SHP77 treated with DMSO at 0.1 percent for 48 hours (cell line): ENCODE measurements around the gene LOXL4.

Source experiments
- DNase-seq: peaks from one replicate; lab custom pipeline; 2025; lab: John Stamatoyannopoulos, UW

Gene LOXL4

DNA sequence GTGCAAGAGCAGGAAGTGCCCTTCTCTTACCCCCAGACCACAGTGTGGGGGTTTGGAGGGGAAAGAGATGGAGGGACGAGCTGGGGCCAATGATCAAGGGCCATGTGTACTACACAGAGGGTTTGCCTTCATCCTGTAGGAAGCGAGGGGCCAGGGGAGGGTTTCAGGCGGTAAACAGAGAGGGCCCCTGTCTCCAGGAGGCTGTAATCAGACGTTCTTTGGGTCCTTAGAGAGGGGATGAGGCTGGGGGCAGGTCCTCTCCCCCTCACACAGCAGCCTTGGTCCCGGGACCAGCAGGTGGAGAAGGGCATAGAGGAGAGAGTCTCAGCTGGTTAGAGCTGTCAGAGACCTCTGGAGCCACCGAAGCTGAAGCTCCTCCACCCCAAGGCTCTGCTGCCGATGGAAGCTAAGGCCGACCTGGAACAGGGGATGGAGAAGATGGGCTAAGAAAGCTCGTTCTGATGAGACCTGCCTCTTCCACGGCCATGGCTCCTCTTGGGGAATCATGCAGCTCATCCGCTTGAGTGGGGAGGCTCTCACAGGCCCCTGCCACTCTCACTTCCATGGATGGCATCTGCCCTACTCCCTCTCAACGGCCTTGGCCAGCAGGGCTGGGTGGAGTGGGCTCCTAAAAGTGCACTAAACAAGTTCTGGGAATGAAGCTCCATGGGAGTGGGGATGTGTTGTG, 3.5 kb downstream of the LOXL4 start:
- no peak for DNase-seq

DNA sequence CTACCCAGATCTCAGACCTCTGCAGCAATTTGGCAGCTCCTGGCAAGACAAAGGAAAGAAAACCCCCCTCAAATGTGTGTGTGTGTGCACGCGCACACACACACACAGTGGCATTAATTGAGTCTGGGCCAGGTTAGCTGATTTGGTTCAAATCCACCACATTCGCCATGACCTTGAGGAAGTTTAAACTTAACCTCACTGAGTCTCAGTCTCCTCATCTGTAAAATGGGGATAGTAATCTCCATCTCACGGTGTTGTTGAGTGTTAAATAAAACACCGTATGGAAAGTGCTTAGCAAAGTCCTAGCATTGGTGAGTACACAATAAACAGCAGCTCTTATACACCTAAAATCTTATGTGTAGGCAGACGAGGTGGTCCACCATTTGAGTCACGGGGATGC, 4.9 kb downstream of the LOXL4 start:
- no peak for DNase-seq

DNA sequence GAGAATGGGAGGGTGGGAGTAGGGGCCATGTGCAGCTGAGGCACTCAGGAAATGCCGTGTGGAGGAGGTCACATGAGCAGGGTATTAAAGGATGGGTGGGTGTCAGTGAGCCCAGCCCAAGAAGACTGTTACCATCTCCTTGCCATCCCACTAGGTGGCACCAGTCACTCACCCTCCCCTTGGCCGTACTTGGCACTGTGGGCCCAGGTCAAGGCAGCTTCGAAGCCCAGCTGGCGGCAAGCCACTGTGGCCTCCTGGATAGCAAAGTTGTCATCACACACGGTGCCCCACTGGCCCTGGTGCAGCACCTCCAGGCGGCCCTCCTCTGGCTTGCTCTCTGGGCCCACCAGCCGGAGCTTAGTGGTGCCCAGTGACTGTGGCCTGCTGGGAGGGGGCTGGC, 5.4 kb downstream of the LOXL4 start:
- DNase-seq = peak; percentile 10

DNA sequence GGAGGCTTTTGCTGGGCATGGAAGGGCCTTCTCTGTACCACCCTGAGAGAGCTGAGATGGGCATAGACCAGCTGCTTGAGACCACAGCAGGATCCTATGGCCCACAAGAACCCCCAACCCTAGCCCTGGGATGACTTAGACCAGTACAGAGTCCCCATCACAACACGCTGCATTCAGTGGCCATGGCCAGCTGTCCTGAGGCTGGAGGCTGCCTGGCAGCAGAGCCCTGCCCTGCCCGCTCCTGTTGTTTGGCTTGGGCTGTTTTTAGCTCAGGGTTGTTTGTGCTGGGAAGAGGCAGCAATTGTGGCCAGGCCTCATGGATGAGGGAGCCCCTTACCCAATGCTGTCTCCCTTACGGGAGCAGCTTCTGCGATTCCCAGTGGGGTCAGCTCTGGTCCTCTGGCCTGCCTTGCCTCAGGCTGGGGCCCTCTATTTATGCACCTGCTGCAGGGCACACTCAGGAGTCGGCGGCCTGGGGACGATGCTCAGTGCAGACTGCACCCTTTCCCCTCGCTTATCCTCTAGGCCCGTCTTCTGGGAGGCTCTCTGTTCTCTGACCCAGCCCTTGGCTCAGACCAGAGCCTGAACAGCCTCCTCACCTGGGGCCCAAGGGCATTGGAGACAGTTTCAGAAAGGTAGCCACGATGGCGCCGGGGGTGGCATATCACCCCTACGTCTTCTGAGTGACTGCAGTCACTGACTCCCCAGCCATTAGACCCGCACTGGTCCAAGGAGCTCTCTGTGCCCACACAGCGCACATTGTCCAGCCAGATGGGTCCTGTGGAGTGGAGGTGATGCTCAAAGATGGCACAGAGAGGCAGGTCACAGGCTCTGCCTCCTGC, 6.3 kb downstream of the LOXL4 start:
- DNase-seq = no peak

DNA sequence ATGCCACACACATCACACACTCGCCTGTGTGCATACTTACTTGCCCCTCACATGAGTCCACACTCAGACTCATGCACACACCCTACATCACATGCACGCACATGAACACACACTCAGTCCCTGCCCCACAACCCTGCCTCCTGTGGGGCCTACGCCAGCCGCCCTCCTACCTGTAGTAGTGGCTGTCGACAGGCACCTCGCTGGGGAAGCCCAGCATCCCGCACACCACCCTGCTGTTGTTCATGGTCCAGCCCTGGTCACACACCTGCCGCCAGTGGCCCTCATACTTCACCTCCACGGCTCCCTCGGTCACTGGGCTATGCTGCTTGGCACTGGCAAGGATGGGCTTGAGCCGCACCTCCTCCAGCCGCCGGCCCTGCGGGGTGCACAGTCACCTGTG, 7.2 kb downstream of the LOXL4 start:
- DNase-seq = no peak

DNA sequence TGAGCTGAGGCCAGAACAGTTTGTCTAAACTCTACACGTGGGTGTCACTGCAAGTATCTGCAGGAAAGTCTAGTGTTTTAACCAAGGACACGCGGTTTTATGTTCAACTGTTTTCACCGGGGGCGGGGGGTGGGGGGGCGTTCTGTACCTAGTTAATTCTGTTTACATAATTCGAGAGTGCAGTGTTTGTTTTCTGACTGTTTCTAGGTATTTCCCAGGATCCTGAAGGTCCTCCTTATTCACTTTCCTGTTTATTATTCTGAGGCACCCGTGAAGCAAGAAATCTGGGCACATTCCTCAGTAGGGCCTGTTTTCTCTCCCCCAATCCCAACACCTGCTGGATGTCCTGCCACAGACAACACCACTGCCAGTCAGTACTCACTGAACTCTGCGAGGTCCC, 7.6 kb downstream of the LOXL4 start:
- no peak for DNase-seq

DNA sequence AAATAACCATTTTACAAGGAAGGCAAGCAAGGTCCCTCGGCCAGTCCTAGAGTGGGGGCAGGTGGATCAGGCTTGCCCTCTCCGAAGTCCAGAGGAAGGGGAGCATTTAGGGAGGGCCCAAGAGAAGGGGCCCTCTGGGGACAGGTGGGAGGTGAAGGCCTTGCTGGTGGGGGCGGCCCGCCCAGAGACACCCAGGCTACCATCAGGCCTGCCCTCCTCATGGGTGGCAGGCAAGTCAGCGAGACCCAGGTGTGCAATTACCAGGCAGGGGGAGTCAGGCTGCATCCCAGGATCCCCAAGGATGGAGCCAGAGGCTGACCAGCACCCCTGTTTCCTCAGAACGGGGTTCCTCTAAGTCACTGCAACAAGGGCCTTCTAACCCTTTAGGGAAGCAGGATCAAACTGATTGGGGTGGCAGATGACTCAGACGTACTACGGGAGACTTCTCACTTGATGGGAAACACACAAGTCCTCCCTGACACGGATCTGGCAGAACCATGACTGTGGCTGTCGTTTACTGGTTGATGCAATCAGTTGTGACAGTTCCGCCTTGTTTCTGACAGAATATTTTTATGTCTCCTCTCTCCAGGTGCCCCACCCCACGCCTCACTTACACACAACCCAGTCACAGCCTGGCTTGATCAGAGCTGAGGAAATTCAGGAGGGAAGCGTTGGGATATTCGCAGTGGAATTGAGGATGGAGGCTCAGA, 8.2 kb downstream of the LOXL4 start:
- DNase-seq = no peak

DNA sequence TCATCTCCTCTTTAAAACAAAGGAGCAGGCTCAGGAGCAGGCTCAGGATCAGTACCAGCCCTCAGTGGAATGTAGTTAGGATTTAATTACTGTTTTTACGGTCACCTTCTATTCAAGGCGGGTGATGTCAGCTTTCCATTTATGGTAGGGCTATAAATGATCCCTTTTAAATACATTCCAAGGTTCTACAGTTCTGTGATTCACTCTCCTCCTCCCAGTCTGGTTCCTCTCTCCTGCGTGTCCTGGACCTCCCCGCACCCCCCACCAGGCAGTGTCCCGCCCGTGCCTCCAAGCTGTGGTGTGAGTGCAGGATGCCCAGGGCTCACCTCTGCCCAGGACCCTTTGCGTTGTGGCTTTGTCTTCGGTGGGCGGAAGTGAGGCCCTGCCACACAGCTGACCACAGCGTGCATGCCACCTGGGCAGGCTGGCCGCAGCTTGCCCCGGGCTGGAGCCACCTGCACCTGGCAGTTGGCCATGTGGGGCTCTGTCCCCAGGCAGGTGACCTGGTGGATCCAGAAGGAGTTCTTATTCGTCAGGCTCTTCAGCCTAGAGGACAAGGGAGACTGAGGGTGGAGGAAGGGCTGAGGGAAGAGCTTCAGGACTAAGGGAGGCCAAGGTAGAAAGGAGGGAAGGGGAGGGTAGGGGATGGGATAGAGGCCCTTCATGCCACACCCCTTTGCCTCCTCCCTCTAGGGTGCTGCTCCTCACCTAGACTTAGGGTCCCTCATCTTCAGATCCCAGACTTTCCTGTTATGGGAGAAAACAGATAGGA, 9.1 kb downstream of the LOXL4 start:
- no peak for DNase-seq

DNA sequence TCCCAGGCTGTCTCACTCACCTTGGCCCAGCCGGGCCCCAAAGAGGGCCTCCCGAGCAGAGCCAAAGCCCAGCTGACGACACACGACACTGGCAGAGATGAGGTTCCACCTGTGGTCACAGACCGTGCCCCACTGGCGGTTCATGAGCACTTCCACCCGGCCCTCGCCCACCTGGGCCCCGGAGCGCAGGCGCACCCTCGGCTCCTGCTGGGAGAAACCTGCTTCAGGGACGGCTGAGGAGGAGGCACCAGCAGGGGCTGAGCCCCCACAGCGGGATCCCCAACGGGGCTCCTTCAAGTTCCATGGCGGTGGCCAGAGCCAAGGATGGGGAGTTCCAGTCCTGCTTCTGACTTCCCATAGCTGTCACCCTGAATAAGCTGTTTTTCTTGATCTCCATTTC, 10.0 kb downstream of the LOXL4 start:
- no peak for DNase-seq

DNA sequence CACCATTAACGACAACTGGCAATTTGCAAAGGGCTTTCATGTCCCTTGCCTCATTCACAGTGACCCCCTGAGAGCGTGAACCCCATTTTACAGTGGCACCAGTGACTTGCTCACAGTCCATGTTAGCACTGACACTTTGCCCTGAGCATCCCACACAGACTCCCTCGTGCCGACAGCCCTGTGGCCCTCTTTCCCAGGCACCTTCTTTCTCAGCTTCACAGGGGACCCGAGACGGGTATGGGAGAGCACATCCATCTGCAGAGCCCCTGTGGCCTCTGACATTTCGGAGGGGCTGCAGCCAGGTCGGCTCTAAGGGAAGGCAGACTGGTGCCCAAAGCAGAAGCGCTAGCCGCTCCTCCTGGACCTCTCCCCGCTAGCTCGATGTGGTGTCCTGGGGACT, 10.8 kb downstream of the LOXL4 start:
- no peak for DNase-seq

DNA sequence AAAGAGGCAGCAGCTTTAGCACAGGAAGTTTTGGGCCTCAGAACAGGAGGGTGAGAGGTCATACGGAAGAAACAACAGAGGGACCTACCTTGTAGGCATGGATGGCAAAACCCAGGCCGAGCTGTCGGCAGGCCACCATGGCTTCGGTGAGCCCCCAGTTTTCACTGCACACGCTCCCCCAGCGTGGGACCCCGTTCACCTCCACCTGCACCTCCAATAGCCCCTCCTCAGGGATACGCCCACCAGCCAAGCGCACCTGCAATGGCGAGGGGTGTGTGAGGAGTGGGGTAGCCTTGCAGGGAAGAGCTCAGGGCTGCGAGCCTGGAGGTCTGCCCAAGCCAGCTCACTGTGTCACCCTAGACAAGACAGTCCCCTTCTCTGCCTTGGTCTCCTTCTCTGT, 11.3 kb downstream of the LOXL4 start:
- DNase-seq = no peak

DNA sequence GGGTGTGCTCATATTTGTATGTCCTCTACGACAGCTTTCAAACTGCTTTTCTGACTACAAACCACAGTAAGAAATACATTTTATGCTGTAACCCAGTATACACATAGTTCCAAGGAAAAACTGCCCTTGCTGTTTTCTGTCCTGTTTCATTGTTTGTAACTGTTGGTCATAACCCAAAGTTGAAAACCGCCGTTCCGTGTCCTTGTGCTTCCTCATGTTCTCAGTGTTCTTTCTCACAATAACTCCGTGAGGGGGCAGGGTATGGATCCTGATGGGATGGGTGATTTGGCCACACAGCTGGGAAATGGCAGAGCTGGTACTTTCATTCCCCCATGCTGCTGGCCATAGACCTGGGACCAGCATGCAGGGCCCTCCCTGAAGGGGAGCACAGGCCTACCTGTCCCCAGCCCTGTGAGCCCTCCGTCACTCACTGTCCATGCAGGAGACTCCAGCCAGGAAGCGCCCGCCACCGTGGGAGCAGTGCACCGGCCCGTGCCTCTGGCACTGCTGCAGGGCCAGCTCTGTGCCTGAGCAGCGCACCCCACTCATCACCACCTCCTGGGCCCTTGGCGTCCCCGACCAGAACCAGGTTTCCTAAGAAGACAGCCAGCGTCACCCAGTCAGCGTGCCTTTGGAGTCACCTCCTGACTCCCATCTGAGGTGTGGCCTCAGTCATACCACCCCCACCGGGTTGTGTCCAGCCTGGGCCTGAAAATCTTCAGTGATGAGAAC, 12.7 kb downstream of the LOXL4 start:
- DNase-seq = no peak

DNA sequence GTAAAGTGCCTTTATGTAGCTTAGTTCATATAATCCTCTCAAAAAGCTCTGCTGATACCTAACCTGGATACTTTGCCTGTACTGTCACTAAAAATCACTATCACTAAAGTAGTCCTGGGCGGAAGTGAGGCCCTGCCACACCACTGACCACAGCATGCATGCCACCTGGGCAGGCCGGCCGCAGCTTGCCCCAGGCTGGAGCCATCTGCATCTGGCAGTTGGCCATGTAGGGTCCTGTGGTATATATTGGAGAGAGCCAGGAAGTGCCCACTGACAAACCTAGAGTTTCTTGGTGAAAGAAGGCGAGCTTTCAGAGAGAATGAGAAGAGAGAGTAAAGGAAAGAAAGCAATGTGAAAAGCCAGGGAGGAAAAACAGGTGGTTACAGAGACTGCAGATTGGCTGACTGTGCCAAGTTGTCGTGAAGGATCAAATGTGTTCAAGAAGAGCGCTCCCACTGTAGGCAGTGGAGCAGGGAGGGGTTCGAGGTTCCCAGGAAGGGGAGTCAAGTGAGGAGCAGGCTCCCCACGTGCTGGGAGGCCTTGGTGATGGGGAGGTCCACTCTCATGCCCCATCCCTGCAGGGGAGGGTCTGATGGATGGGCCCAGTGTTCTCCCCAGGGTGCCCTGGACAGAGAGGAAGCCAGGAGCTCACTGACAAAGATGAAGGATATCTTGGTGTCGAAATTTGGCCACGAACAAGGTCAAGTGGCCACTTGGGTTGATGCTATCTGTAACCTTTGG, 13.6 kb downstream of the LOXL4 start:
- DNase-seq = no peak

DNA sequence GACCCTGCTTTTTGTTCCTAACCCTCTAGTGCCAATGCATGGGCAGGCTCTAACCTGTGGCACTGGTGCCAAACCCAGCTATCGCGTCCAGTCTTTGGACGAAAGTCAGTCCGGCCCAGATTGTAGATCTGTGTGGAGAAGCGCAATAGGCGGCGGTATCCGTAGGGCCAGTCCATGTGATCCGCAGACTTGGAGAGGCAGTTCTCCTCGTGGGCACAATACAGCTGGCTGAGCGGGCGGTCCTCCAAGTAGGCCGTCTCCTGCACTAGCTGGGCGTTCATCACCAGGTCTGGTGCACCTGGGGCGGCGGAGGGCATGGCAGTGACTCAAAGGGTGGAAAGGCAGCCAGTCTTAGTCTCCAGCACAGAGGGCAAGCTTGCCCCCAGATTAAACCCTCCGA, 14.5 kb downstream of the LOXL4 start:
- DNase-seq = no peak

DNA sequence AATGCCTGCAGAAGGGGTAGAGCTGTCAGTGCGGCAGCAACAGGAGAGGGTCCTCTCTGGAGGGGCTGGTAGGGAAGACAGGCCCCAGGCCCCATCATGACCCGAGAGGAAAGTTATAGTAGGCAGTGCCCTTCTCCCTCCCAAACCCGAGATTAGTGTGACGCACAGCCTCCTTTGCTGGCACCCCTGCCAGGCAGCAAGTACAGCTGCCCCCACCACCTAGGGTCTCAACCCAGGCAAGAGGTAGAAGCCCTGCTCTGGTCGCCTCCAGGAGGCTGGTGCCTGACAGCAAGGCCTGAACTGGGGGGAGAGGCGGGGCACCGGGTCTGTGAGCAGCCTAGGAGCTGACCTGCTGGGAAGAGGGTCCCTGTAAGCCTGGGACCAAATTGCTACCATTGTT, 15.5 kb downstream of the LOXL4 start:
- DNase-seq = no peak

DNA sequence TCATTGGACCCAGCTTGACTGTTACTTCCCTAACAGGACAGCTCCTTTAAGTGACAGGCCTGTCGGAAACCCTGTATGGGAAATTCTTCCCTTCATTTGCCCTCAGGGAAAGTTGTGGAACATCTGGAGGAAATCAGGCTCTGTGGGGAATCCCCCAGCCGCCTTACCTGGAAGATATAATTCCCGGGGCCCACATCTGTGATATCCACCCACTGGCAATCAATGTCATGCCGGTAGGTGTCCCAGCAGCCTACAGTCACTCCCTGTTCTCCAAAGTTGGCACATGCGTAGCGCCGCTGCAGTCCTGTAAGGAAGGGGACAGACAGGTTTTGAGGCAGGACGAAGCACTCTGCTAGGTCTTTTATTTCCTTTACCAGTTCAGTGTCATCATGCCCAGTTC, 16.6 kb downstream of the LOXL4 start:
- no peak for DNase-seq

DNA sequence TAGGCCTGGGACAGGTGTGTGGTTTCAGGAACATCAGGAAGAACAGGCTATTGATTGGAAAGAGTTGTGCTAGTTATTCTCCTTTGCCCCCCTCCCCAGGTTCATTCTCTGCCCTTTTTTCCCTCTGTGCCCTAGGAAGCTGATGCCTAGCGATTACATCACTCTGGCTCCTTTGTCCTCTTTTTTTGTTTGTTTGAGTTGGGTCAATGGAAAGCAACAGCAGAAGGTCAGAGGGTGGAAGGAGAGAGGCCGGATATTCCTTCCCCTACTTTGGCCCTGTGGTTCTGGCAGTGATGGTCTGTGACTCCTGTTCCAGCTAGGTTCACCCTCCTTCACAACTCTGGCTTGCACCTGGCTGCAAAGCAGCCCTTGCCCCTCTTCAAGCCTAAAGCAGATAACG, 18.9 kb downstream of the LOXL4 start:
- no peak for DNase-seq

DNA sequence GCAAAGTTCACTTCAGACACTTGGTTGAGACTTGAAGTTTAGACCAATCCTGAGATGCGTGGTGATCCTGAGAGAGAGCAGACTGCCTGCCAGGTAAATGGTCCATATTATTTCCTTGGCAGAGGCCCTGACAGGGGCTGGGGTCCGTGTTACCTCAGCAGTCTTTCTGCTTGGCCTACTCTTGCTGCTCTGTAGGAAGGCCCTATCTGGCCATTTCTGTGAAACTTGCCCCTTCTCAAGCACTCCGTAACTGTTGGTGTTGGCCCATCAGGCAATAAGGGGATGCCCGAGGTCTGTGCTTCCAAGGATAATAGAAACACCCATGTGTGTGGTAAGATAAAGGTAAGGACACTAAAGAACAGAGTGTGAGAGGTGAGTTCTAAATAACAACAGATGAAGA, 20.0 kb downstream of the LOXL4 start:
- DNase-seq = no peak

DNA sequence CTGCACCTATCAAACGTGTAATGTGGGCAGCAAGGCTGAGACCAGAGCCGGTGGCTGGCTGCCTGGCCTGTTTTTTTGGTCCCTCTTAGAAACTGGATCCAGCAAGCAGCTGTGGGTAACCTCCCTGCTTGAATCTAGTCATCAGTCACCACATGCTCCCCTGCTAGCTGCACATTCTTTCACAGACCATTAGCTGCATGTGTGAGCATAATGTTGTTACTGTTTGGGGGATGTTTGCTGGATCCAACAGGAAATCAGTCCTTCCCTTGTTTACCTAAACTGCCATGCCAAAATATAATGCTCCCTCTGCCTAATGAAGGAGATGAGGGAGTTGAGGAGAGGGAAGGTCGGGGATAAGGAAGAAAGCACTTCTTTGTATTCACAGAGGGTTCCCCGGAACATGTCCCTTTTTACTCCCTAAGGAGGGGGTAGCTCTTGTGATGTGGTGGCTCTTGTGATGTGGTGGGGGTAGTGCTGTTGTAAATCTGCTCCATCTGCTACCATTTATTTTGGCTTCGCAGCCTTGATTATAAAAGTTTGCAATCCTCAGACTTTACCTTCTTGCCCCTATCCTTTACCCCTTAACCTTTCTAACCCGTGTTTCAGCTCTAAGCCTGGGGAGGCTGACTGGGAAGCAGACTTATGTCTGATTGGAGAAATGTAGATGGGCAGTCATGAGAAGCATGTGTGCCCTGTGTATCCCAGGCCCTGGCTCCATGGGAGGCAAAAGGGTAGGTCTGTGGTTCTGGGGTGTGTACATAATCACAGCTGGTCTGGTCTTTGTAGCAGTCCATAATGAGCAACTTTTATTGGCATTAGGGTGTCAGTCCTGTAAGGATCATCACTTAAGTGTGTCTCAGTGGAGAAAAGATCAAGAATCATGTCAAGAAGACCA, 20.8 kb downstream of the LOXL4 start:
- DNase-seq = no peak

DNA sequence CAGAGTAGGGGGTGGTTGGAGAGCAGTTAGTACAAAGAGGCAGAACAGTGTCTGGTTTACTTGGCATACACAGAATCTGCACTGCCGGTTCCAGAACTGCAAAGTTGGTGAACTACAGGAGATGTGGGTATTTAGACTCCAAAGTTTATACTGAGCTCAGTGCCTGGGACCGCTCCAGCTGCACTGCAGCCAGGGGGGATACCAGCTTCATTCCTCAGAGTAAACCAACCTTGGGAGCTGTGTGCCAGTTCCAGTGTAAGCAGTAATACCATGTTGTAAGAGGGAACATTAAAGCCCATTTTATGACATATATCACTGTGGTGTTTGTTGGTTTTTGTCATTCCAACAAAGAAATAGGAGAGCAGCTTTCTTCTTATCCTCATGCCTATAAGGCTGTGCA, 23.4 kb downstream of the LOXL4 start:
- no peak for DNase-seq
